Measurements from ENCODE around the gene OR52L1.

The OR52L1 gene

DNA sequence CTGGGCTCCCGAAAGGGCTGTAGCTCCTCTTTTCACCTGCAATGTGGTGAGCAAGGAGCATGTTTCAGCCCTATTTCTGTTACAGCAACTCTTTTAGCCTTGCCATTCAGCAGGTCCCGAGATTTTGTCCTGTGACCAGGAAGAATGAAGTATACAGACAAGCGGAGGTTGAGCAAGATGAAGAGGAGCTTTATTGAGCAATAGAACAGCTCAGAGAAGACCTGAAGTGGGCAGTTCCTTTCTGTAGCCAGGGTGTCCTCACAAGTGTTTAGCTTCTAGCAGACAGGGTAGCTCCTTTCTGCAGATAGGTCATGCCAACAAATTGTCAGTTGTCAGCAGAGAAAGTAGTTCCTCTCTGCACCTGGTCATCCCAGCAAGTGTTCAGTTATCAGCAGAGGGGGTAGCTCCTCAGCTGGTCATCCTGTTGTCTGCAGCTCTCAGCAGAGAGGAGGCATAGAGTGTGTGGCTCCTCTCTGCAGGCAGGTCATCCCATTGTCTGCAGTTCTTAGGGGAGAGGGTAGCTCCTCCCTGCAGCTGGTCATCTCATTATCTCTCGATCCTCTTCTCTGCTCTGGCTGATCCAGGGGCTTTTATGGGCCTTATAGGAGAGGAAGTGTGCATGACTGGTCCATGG, 25.4 kb upstream of the OR52L1 start:
- Mint-ChIP-seq H3K27me3 (ENCODE audit: low read depth, poor library complexity) (peaks cover 12% of the 10 kb centered on the region), H3K9me3 (peaks cover 17% of the 10 kb centered on the region), H3K36me3 (ENCODE audit: low read depth) (no peaks in the 10 kb centered on the region), H3K27ac (no peak overlapping the region), H3K4me1 (no peaks in the 10 kb centered on the region), H3K4me3 (no peak overlapping the region)
- no peak for TF ChIP-seq CTCF (IDR thresholded peaks at IDR 0.05)
- DNase-seq = no peak

DNA sequence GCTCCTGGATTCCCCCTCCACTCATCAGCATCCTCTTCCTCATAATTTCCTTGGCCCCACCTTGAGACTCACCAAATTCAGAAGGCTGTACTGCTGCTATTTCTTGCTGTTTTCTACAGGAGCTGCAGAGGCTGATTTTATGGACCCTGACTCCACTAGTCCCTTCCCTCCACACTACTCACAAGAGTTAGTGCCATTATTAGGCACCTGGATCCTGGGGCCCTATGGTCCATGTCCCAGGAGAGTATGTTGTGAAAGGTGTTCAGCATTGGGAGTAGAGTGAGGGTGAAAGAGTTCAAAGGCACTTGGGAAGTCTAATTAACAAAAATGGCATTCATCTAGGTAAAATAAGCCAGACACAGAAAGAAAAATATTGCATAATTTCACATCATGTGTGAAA, 20.1 kb upstream of the OR52L1 start, which contains the start of gene OR56A4:
OR56A4 (minus strand) TSS at position 101 of the 400 bp plus-strand sequence. CDS start 3,954 bp downstream, outside the sequence.
- Mint-ChIP-seq H3K4me1 (no peaks in the 10 kb centered on the region), H3K27ac (no peak within 1 kb of the TSS), H3K36me3 (ENCODE audit: low read depth) (no peaks in the 10 kb centered on the region), H3K9me3 (no peaks in the 10 kb centered on the region), H3K27me3 (ENCODE audit: low read depth, poor library complexity) (peaks cover 18% of the 10 kb centered on the region), H3K4me3 (no peak within 1 kb of the TSS)
- no peak for TF ChIP-seq CTCF (IDR thresholded peaks at IDR 0.05)
- DNase-seq = no peak

DNA sequence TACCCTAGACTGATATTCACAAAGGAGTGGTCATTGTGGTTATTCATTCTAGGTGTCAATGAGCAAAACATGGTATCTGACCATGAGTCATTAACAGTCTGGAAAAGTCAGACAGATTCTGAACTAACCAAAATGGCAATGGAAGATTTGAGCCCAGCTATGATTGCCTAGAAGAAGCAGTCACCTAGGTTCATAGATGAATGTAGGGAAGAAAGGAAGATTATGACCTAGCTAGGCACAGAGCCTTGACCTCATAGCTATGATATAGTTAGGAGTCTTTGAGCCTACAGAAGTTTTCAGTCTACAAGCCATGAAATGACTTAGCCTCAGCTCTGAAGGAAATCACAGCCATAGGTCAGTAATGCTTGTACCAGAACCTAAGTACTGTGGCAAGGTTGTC, 19.6 kb upstream of the OR52L1 start:
- no peak overlapping the region for H3K27ac Mint-ChIP-seq
- no peak for TF ChIP-seq CTCF (IDR thresholded peaks at IDR 0.05)
- H3K36me3 Mint-ChIP-seq (ENCODE audit: low read depth) = no peaks in the 10 kb centered on the region
- H3K9me3 Mint-ChIP-seq = no peaks in the 10 kb centered on the region
- DNase-seq = no peak
- H3K4me3 Mint-ChIP-seq = no peak overlapping the region
- no peaks in the 10 kb centered on the region for H3K4me1 Mint-ChIP-seq
- H3K27me3 Mint-ChIP-seq (ENCODE audit: low read depth, poor library complexity) = peaks cover 19% of the 10 kb centered on the region

- Mint-ChIP-seq H3K9me3 (no peaks in the 10 kb centered on the region), H3K36me3 (ENCODE audit: low read depth) (no peaks in the 10 kb centered on the region), H3K27me3 (ENCODE audit: low read depth, poor library complexity) (peaks cover 16% of the 10 kb centered on the region), H3K4me3 (no peak overlapping the region), H3K4me1 (no peaks in the 10 kb centered on the region), H3K27ac (no peak overlapping the region)
- no peak for TF ChIP-seq CTCF (IDR thresholded peaks at IDR 0.05)
- DNase-seq = no peak
These were observed 15.5 kb upstream of the OR52L1 start for GRCh38 chr11:6002202-6002699.

GRCh38 chr11:5994791-5995190, 8.0 kb upstream of the OR52L1 start:
- Mint-ChIP-seq H3K9me3 (no peaks in the 10 kb centered on the region), H3K27me3 (ENCODE audit: low read depth, poor library complexity) (peaks cover 15% of the 10 kb centered on the region), H3K36me3 (ENCODE audit: low read depth) (no peaks in the 10 kb centered on the region), H3K4me1 (no peaks in the 10 kb centered on the region), H3K27ac (no peak overlapping the region), H3K4me3 (no peak overlapping the region)
- no peak for DNase-seq
- no peak for TF ChIP-seq CTCF (IDR thresholded peaks at IDR 0.05)
